ENCODE data around the gene EFNB2. TPM values are rescaled to one million over a fixed set of nuclear protein-coding genes. Genes with fewer than 3 reads are reported as not detected.

The EFNB2 gene
- total and polyA plus RNA-seq, 9 of the 15 experiments (the other 6 are each of a cell fraction or from before 2014, with no cell fraction given), result 0.01 to 0.29 (median 0.18) TPM

GRCh38 chr13:106478116-106478515 is 57.3 kb downstream of the EFNB2 start:
- Histone ChIP-seq H4K20me1 (replicated peaks; ENCODE audit: control insufficient read depth, insufficient read depth, low read length) (no peaks in the 10 kb centered on the region), H3K9ac (ENCODE audit: insufficient read depth in 1 of 2, low read depth in 2 of 2, low read length in 2 of 2) (no peak overlapping the region), H3K27ac (ENCODE audit: extremely low read depth, low read depth, low read length) (no peak overlapping the region), H3K9me1 (ENCODE audit: control insufficient read depth, insufficient read depth, low read length) (no peaks in the 10 kb centered on the region), H2AFZ (ENCODE audit: low read depth, low read length) (no peak overlapping the region), H3K9me3 (replicated peaks; ENCODE audit: control insufficient read depth, insufficient read depth, low read depth, low read length) (no peaks in the 10 kb centered on the region), H3K4me1 (replicated peaks in 1 of 2; ENCODE audit: control insufficient read depth in 2 of 2, insufficient read depth in 2 of 2, low read length in 2 of 2) (no peaks in the 10 kb centered on the region; a peak in 1 of 5 replicates), H3K36me3 (ENCODE audit: control insufficient read depth, insufficient read depth, low read length) (no peaks in the 10 kb centered on the region), H3K4me3 (no peak overlapping the region), H3K79me2 (ENCODE audit: control insufficient read depth, insufficient read depth, low read length) (no peaks in the 10 kb centered on the region), H3K4me2 (ENCODE audit: insufficient read depth, low read length) (no peak overlapping the region), H3K27me3 (ENCODE audit: control insufficient read depth in 2 of 2, insufficient read depth in 2 of 2, low read length in 2 of 2) (peaks cover 0 to 11% of the 10 kb centered on the region in 2 experiments; a peak in 3 of 5 replicates)
- ChIA-PET CTCF (ENCODE audit: low intra/inter-chr PET ratio) (no interaction called here), POLR2A (no interaction called here)
- BruUV-seq (replicated peaks), result no TSS peak
- WGBS (ENCODE audit: insufficient coverage, low coverage, missing lambda C conversion rate), result 2% methylated on average over 5 of the region's 7 CpGs
- FAIRE-seq, result no peak
- no peak for TF ChIP-seq CBX5 (IDR thresholded peaks at IDR 0.05; ENCODE audit: borderline replicate concordance, low read depth)
- TF ChIP-seq ZNF699 (CRISPR knock-in tag; IDR thresholded peaks at IDR 0.05; ENCODE audit: insufficient replicate concordance), result no peak
- TF ChIP-seq, protein P1, sequence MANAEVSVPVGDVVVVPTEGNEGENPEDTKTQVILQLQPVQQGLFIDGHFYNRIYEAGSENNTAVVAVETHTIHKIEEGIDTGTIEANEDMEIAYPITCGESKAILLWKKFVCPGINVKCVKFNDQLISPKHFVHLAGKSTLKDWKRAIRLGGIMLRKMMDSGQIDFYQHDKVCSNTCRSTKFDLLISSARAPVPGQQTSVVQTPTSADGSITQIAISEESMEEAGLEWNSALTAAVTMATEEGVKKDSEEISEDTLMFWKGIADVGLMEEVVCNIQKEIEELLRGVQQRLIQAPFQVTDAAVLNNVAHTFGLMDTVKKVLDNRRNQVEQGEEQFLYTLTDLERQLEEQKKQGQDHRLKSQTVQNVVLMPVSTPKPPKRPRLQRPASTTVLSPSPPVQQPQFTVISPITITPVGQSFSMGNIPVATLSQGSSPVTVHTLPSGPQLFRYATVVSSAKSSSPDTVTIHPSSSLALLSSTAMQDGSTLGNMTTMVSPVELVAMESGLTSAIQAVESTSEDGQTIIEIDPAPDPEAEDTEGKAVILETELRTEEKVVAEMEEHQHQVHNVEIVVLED (CRISPR knock-in tag; IDR thresholded peaks at IDR 0.05), result no peak
- no peak for TF ChIP-seq POLR2AphosphoS2 (IDR thresholded peaks at IDR 0.05; ENCODE audit: low read length)
- TF ChIP-seq DEAF1 (CRISPR knock-in tag; IDR thresholded peaks at IDR 0.05), result no peak
- TF ChIP-seq ZNF316 (IDR thresholded peaks at IDR 0.05), result peak; percentile 11; the same call in 1 of the 2 replicates
- no peak for ATAC-seq
- intact Hi-C loops (cut with micrococcal nuclease) (no loop called here), in situ Hi-C loops (cut with MboI) (no loop called here)
- no peak for DNase-seq (ENCODE audit: extremely low read depth in 1 of 4, low spot score in 3 of 4)

All from K562 (cell line).